ENCODE data around the gene DICER1. TPM values are rescaled to one million over a fixed set of nuclear protein-coding genes. Genes with fewer than 3 reads are reported as not detected.
A peak's percentile ranks its signal among the peaks of the same experiment; 100 is the strongest.

The DICER1 gene
- polyA plus RNA-seq, 1 donor from 2014 or later = 17.9 TPM

GRCh38 chr14:95075789-95076188 is 81.5 kb downstream of the DICER1 start:
- Mint-ChIP-seq H3K27me3 (peaks cover 4% of the 10 kb centered on the region), H3K36me3 (peaks cover 4% of the 10 kb centered on the region), H3K4me3 (no peak overlapping the region), H3K4me1 (no peaks in the 10 kb centered on the region), H3K27ac (no peak overlapping the region), H3K9me3 (peaks cover 2 to 11% (median 5%) of the 10 kb centered on the region in 3 donors)

- no peak overlapping the region for H3K27ac Mint-ChIP-seq
- peaks cover 7% of the 10 kb centered on the region for H3K27me3 Mint-ChIP-seq
- H3K4me1 Mint-ChIP-seq = no peaks in the 10 kb centered on the region
- H3K4me3 Mint-ChIP-seq = no peak overlapping the region
- H3K36me3 Mint-ChIP-seq = peaks cover 4% of the 10 kb centered on the region
- peaks cover 2 to 11% (median 5%) of the 10 kb centered on the region in 3 donors for H3K9me3 Mint-ChIP-seq
Measured at GRCh38 chr14:95073947-95074346, 83.4 kb downstream of the DICER1 start.

GRCh38 chr14:95072310-95072905 is 84.9 kb downstream of the DICER1 start:
- peaks cover 13% of the 10 kb centered on the region for H3K27me3 Mint-ChIP-seq
- H3K27ac Mint-ChIP-seq = no peak overlapping the region
- peaks cover 2 to 5% (median 3%) of the 10 kb centered on the region in 3 donors for H3K9me3 Mint-ChIP-seq
- no peak overlapping the region for H3K4me3 Mint-ChIP-seq
- H3K36me3 Mint-ChIP-seq = no peaks in the 10 kb centered on the region
- no peaks in the 10 kb centered on the region for H3K4me1 Mint-ChIP-seq

GRCh38 chr14:95071649-95072280 is 85.6 kb downstream of the DICER1 start:
- no peak overlapping the region for H3K4me3 Mint-ChIP-seq
- H3K27ac Mint-ChIP-seq = no peak overlapping the region
- no peaks in the 10 kb centered on the region for H3K4me1 Mint-ChIP-seq
- peaks cover 2 to 5% (median 3%) of the 10 kb centered on the region in 3 donors for H3K9me3 Mint-ChIP-seq
- no peaks in the 10 kb centered on the region for H3K36me3 Mint-ChIP-seq
- peaks cover 13% of the 10 kb centered on the region for H3K27me3 Mint-ChIP-seq

GRCh38 chr14:95070748-95071435 is 86.4 kb downstream of the DICER1 start:
- Mint-ChIP-seq H3K36me3 (no peaks in the 10 kb centered on the region), H3K9me3 (peaks cover 2 to 5% (median 3%) of the 10 kb centered on the region in 3 donors), H3K4me1 (no peaks in the 10 kb centered on the region), H3K4me3 (no peak overlapping the region), H3K27me3 (peaks cover 10% of the 10 kb centered on the region), H3K27ac (no peak overlapping the region)

GRCh38 chr14:95069547-95069946 is 87.8 kb downstream of the DICER1 start:
- H3K36me3 Mint-ChIP-seq = no peaks in the 10 kb centered on the region
- H3K4me3 Mint-ChIP-seq = no peak overlapping the region
- H3K27ac Mint-ChIP-seq = no peak overlapping the region
- H3K4me1 Mint-ChIP-seq = no peaks in the 10 kb centered on the region
- peaks cover 10% of the 10 kb centered on the region for H3K27me3 Mint-ChIP-seq
- peaks cover 2 to 5% (median 3%) of the 10 kb centered on the region in 3 donors for H3K9me3 Mint-ChIP-seq

GRCh38 chr14:95069018-95069417 is 88.3 kb downstream of the DICER1 start:
- no peak overlapping the region for H3K27ac Mint-ChIP-seq
- H3K4me1 Mint-ChIP-seq = no peaks in the 10 kb centered on the region
- H3K36me3 Mint-ChIP-seq = no peaks in the 10 kb centered on the region
- peaks cover 12% of the 10 kb centered on the region for H3K27me3 Mint-ChIP-seq
- no peak overlapping the region for H3K4me3 Mint-ChIP-seq
- peaks cover 2 to 5% (median 3%) of the 10 kb centered on the region in 3 donors for H3K9me3 Mint-ChIP-seq

GRCh38 chr14:95068521-95068920 is 88.8 kb downstream of the DICER1 start:
- no peaks in the 10 kb centered on the region for H3K4me1 Mint-ChIP-seq
- no peaks in the 10 kb centered on the region for H3K36me3 Mint-ChIP-seq
- H3K27me3 Mint-ChIP-seq = peaks cover 12% of the 10 kb centered on the region
- H3K9me3 Mint-ChIP-seq = peaks cover 2 to 3% (median 2%) of the 10 kb centered on the region in 3 donors
- no peak overlapping the region for H3K27ac Mint-ChIP-seq
- H3K4me3 Mint-ChIP-seq = no peak overlapping the region

- H3K27me3 Mint-ChIP-seq = peaks cover 12% of the 10 kb centered on the region
- peaks cover 0 to 3% (median 2%) of the 10 kb centered on the region in 3 donors for H3K9me3 Mint-ChIP-seq
- H3K36me3 Mint-ChIP-seq = no peaks in the 10 kb centered on the region
- H3K4me1 Mint-ChIP-seq = no peaks in the 10 kb centered on the region
- H3K27ac Mint-ChIP-seq = no peak overlapping the region
- H3K4me3 Mint-ChIP-seq = no peak overlapping the region
Measured at GRCh38 chr14:95068080-95068479, 89.2 kb downstream of the DICER1 start.

- Mint-ChIP-seq H3K4me3 (no peak overlapping the region), H3K4me1 (no peaks in the 10 kb centered on the region), H3K27ac (no peak overlapping the region), H3K9me3 (no peaks in the 10 kb centered on the region), H3K36me3 (no peaks in the 10 kb centered on the region), H3K27me3 (peaks cover 12% of the 10 kb centered on the region)
Measured at GRCh38 chr14:95067526-95067925, 89.8 kb downstream of the DICER1 start.

GRCh38 chr14:95066427-95066986 is 90.8 kb downstream of the DICER1 start:
- H3K27me3 Mint-ChIP-seq = peaks cover 12% of the 10 kb centered on the region
- no peaks in the 10 kb centered on the region for H3K4me1 Mint-ChIP-seq
- no peaks in the 10 kb centered on the region for H3K36me3 Mint-ChIP-seq
- no peak overlapping the region for H3K27ac Mint-ChIP-seq
- no peak overlapping the region for H3K4me3 Mint-ChIP-seq
- no peaks in the 10 kb centered on the region for H3K9me3 Mint-ChIP-seq

- Mint-ChIP-seq H3K27ac (no peak overlapping the region), H3K9me3 (no peaks in the 10 kb centered on the region), H3K36me3 (no peaks in the 10 kb centered on the region), H3K4me1 (no peaks in the 10 kb centered on the region), H3K27me3 (peaks cover 9% of the 10 kb centered on the region), H3K4me3 (no peak overlapping the region)
Measured at GRCh38 chr14:95065411-95065810, 91.9 kb downstream of the DICER1 start.

- Mint-ChIP-seq H3K9me3 (no peaks in the 10 kb centered on the region), H3K4me3 (no peak overlapping the region), H3K36me3 (no peaks in the 10 kb centered on the region), H3K4me1 (no peaks in the 10 kb centered on the region), H3K27me3 (peaks cover 9% of the 10 kb centered on the region), H3K27ac (no peak overlapping the region)
Measured at GRCh38 chr14:95064734-95065133, 92.6 kb downstream of the DICER1 start.

GRCh38 chr14:95064256-95064655 is 93.1 kb downstream of the DICER1 start:
- Mint-ChIP-seq H3K27me3 (peaks cover 9% of the 10 kb centered on the region), H3K27ac (peak overlapping the region in 1 of 3 donors; percentile 71), H3K36me3 (no peaks in the 10 kb centered on the region), H3K4me3 (no peak overlapping the region), H3K9me3 (no peaks in the 10 kb centered on the region), H3K4me1 (no peaks in the 10 kb centered on the region)

GRCh38 chr14:95063391-95063790 is 93.9 kb downstream of the DICER1 start:
- no peaks in the 10 kb centered on the region for H3K4me1 Mint-ChIP-seq
- no peak overlapping the region for H3K27ac Mint-ChIP-seq
- peaks cover 7% of the 10 kb centered on the region for H3K27me3 Mint-ChIP-seq
- H3K4me3 Mint-ChIP-seq = no peak overlapping the region
- no peaks in the 10 kb centered on the region for H3K36me3 Mint-ChIP-seq
- H3K9me3 Mint-ChIP-seq = no peaks in the 10 kb centered on the region

All from IgD-negative memory B cell (primary cell).